Calu3 (cell line): ENCODE data around the gene NMUR1. TPM values are rescaled to one million over a fixed set of nuclear protein-coding genes. Genes with fewer than 3 reads are reported as not detected.

Source experiments
- BruUV-seq: library from RNA; stranded (reverse); fragments of 400-500 nt; replicated peaks from 2 replicates; lab custom pipeline; 2021; lab: Mats Ljungman, UMichigan
- CTCF ChIA-PET: fragments of 300-600 bp; sonication (Branson Sonifier 250); formaldehyde crosslinking; loops from one replicate; lab custom pipeline; 2022; ENCODE audit warnings: antibody characterized with exemption; lab: Charles Lee
- DNase-seq: peaks from one replicate; pipeline ENCODE4 v3.0.0; 2022
- H3K27ac Mint-ChIP-seq: one replicate; pipeline ENCODE4 v1.8.0; 2022; ENCODE audit warnings: mixed read lengths; ENCODE audit not compliant: unreplicated experiment
- H3K27me3 Mint-ChIP-seq: one replicate; pipeline ENCODE4 v1.8.0; 2022; ENCODE audit warnings: mixed read lengths; ENCODE audit not compliant: unreplicated experiment
- H3K36me3 Mint-ChIP-seq: one replicate; pipeline ENCODE4 v1.8.0; 2022; ENCODE audit warnings: mild to moderate bottlenecking, moderate library complexity, mixed read lengths; ENCODE audit not compliant: insufficient read depth, unreplicated experiment
- H3K4me1 Mint-ChIP-seq: one replicate; pipeline ENCODE4 v1.8.0; 2022; ENCODE audit warnings: mild to moderate bottlenecking, low read depth, mixed read lengths; ENCODE audit not compliant: unreplicated experiment
- H3K4me3 Mint-ChIP-seq: one replicate; pipeline ENCODE4 v1.8.0; 2022; ENCODE audit warnings: mild to moderate bottlenecking, low read depth, moderate library complexity, mixed read lengths; ENCODE audit not compliant: unreplicated experiment
- H3K9me3 Mint-ChIP-seq: one replicate; pipeline ENCODE4 v1.8.0; 2022; ENCODE audit warnings: low read depth, mixed read lengths; ENCODE audit not compliant: unreplicated experiment
- CTCF ChIP-seq: fragments of 200-600 bp; IDR thresholded peaks from one replicate; pipeline ENCODE4 v1.8.0; 2022; ENCODE audit warnings: antibody characterized with exemption; ENCODE audit not compliant: unreplicated experiment
- intact Hi-C: fragments of 100-400 bp; cut with micrococcal nuclease; formaldehyde crosslinking; loops from one replicate; pipeline ENCODE4 v1.10.0; 2022; ENCODE audit not compliant: unreplicated experiment
- total RNA-seq: library from RNA; stranded (reverse); gene quantifications from 2 replicates; pipeline ENCODE4 v1.2.3, GENCODE V29; 2022

NMUR1 gene
- total RNA-seq, 1 experiment from 2014 or later: not detected

GRCh38 chr2:231513746-231514224, 16.5 kb downstream of the NMUR1 start:
- BruUV-seq: TSS peak; percentile 92
- Mint-ChIP-seq H3K4me1 (peaks cover 15% of the 10 kb centered on the region), H3K36me3 (peaks cover 19% of the 10 kb centered on the region), H3K27me3 (peaks cover 2% of the 10 kb centered on the region), H3K27ac (peak overlapping the region; percentile 77), H3K9me3 (no peaks in the 10 kb centered on the region), H3K4me3 (peak overlapping the region; percentile 79)
- intact Hi-C loops: no loop called here
- no peak for DNase-seq
- CTCF ChIA-PET: interaction anchor here (1.0 kb wide), 1 partner anchor 47 kb away, joined by 8 read pairs; no protein-coding TSS in a partner anchor
- TF ChIP-seq CTCF: no peak

GRCh38 chr2:231512222-231512621, 18.0 kb downstream of the NMUR1 start:
- H3K9me3 Mint-ChIP-seq: no peaks in the 10 kb centered on the region
- no peaks in the 10 kb centered on the region for H3K27me3 Mint-ChIP-seq
- DNase-seq: no peak
- TF ChIP-seq CTCF: no peak
- peaks cover 15% of the 10 kb centered on the region for H3K4me1 Mint-ChIP-seq
- intact Hi-C loops: no loop called here
- CTCF ChIA-PET: no interaction called here
- BruUV-seq: no TSS peak
- peaks cover 19% of the 10 kb centered on the region for H3K36me3 Mint-ChIP-seq
- H3K27ac Mint-ChIP-seq: no peak overlapping the region
- H3K4me3 Mint-ChIP-seq: no peak overlapping the region

- CTCF ChIA-PET: interaction anchor here (0.6 kb wide), 1 partner anchor 138 kb away, joined by 5 read pairs; no protein-coding TSS in a partner anchor
- H3K27me3 Mint-ChIP-seq: no peaks in the 10 kb centered on the region
- no peak overlapping the region for H3K4me3 Mint-ChIP-seq
- no peak for TF ChIP-seq CTCF
- no peaks in the 10 kb centered on the region for H3K4me1 Mint-ChIP-seq
- no TSS peak for BruUV-seq
- no peaks in the 10 kb centered on the region for H3K36me3 Mint-ChIP-seq
- no peak overlapping the region for H3K27ac Mint-ChIP-seq
- intact Hi-C loops: no loop called here
- DNase-seq: no peak
- no peaks in the 10 kb centered on the region for H3K9me3 Mint-ChIP-seq
These were observed 26.5 kb downstream of the NMUR1 start for GRCh38 chr2:231503766-231504165.

- no peaks in the 10 kb centered on the region for H3K27me3 Mint-ChIP-seq
- no peak overlapping the region for H3K4me3 Mint-ChIP-seq
- CTCF ChIA-PET: no interaction called here
- H3K4me1 Mint-ChIP-seq: no peaks in the 10 kb centered on the region
- TF ChIP-seq CTCF: no peak
- no TSS peak for BruUV-seq
- no peak for DNase-seq
- no peaks in the 10 kb centered on the region for H3K36me3 Mint-ChIP-seq
- H3K9me3 Mint-ChIP-seq: no peaks in the 10 kb centered on the region
- intact Hi-C loops: no loop called here
- H3K27ac Mint-ChIP-seq: no peak overlapping the region
These were observed 27.6 kb downstream of the NMUR1 start for GRCh38 chr2:231502596-231502995.
